ENCODE data around the gene TENT4B.

The TENT4B gene

DNA sequence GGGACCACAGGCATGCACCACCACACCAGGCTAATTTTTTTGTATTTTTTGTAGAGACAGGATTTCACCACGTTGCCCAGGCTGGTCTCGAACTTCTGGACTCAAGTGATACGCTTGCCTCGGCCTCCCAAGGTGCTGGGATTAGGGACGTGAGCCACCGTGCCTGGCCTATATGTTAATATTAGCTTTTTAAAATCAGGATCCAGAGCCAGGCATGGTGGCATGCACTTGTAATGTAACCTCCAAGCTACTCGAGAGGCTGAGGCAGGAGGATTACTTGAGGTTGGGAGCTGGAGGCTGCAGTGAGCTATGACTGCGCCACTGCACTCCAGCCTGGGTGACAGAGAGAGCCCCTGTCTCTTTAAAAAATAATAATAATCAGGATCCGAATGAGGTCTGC is 104.8 kb downstream of the TENT4B start:
- DNase-seq (ENCODE audit: low spot score) = no peak

DNA sequence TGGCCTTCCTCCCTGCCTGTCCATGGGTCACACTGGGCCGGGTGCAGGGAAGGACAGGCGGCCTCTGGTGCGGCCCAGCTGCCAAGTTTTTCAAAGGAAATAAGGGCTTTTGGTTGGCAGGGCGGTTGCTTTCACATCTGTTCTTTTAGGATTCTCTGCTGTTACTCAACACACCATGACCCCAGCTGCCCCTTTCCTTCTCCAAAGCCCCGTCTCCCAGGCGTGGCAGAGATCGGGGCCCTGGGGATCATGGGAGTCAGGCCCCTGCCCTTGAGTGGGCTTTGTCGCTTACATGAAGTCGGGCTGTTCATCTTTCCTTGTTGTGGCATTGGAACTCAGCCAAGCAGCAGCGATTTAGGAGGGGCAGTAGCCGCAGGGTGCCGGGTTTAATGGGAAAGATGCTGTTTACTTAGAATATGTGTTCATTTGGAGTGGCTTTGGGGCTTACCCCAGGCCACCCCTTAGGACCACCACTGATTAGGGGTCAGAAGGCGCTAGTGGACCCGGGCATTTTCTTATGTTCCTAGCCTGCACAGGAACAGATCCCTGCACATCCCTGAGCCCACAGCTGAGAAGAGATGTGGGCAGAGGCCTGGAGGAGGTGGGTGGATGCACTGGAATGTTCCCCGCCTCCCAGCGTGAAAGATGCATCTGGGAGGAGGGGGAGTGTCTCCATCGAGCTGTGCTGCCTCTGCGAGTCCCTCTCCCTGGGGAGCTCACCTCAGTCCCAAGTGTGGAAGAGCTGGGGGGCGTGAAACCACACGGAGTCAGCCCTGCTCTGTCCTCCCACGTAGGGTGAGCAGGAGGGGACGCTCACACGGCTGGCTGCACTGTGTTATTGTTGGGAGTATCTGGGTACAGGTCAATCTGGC is 106.5 kb downstream of the TENT4B start:
- DNase-seq (ENCODE audit: low spot score) = no peak

DNA sequence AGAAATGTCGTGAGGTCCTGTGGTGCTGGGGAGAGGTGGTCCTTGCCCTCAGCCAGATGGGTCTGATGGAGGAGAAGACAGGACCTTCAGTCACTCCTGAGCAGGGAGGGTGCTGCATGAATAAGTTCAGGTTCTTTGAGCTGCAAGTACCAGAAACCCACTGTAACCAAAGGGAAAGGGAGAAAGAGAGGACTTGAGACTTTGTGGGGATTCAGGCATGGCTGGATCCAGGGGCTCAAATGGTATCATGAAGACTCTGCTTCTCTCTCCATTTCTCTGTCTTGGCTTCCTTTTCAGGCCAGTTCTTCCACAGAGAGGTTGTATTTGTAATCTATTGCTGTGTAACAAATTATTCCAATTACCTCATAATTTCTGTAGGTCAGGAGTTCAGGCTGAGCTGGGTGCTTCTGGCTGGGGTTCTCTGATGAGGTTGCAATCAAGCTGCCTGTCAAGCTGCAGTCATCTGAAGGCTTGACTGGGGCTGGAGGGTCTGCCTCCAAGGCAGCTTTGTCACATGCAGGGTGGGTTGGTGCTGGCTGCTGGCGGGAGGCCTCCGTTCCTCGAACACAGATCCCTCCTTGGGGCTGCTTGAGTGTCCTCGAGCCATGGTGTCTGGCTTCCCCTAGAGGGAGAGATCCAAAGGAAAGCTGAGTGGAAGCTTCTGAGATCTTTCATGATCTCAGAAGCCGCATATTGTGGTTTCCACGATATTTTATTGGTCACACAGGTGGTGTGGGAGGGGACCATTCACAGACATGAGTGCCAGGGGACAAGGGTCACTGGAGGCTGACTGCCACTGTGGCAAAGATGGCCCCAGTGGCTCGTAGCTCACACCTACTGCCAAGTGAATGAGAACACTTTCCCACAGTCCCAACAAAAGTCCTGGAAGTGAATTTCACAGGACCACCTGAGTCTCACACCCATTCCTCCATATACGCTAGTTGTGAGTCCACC is 107.4 kb downstream of the TENT4B start:
- DNase-seq (ENCODE audit: low spot score) = no peak

DNA sequence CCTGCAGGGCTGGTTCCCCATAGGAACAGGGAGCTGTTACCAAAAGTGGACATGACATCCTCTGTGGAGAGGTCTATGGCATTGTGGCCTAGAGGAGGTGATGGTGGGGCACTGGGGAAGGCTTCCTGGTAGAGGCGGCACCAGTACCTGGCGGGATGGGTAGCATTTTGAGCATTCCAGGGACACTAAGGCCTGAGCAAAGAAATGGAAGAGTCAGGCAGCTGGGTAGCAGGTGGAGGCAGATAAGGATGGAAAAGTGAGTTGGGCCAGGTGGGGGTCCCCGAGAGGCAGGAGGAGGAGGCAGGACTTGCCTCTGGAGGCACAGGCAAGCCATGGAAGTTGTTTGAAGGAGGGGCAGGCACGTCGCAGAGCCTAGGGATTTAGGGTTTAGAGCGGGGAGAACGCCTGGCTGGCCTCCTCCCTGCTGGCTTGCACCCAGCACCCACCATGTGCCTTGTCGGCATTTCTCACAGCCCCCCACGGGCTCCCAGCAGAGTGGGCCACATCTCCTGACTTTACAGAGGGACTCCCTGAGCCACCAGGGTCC is 108.1 kb downstream of the TENT4B start:
- DNase-seq (ENCODE audit: low spot score) = no peak

DNA sequence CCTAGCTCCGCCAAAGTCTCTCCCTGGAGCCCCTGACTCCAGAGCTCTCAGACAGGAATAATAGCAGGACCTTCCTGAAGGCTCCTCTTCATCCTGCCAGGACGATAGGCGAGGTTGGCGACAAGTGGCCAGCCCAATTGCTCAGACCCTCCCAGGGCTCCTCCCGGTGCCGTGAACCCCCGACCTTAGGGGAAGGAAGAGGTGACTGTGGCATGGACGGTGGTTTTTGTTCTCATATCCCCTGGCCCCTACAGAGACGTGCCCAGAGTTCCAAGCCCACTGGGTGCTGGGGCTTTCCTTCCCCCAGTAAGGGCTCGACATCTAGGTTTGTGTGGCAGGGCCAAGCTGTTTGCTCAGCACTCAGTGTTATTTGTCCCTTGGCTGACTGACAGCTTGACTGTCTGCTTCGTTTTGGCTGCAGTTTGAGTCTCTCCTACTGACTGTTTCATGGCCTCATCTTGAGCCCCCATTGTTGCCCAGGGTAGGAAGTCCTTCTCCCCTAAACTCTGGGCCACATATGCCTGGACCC is 108.7 kb downstream of the TENT4B start:
- DNase-seq (ENCODE audit: low spot score) = peak; percentile 33

DNA sequence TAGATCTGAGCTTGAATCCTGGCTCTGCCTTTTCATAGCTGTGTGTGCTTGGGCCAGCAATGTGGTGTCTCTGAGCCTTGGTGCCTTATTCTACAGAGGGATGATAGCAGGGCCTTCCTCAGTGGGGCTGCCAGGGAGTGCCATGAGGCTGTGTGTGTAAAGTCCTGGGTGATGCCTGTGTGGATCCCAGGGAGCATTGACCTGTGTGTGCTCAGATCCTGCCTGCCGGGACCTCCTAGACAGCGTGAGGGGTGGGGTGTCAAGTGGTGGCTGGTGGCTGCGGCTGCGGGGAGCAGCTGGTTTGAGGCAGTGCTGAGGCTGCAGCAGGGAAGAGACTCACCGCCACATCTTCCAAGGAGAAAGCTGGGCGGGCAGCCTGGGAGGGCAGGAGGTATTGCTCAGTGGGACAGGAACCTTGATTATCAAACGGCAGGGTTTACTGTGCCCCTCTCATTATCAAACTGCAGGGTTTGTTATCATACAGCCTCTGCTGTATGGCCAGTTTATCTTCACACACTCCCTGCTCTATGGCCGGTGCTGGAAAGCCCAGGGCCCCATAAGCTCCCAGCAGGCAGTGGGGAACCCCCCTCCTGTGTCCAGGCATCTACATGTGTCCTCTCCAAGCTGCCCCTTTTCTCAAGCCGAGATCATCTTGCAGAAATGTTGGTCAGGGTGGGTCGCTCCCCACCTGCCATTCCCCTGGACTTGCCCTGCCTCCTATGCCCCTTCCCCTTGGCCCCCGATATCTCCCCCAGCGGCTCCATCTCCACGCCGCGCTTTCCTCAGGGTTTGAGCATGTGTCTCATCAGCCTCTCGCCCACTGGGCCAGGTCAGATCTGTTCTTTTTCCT is 110.2 kb downstream of the TENT4B start:
- DNase-seq (ENCODE audit: low spot score) = peak; percentile 63

DNA sequence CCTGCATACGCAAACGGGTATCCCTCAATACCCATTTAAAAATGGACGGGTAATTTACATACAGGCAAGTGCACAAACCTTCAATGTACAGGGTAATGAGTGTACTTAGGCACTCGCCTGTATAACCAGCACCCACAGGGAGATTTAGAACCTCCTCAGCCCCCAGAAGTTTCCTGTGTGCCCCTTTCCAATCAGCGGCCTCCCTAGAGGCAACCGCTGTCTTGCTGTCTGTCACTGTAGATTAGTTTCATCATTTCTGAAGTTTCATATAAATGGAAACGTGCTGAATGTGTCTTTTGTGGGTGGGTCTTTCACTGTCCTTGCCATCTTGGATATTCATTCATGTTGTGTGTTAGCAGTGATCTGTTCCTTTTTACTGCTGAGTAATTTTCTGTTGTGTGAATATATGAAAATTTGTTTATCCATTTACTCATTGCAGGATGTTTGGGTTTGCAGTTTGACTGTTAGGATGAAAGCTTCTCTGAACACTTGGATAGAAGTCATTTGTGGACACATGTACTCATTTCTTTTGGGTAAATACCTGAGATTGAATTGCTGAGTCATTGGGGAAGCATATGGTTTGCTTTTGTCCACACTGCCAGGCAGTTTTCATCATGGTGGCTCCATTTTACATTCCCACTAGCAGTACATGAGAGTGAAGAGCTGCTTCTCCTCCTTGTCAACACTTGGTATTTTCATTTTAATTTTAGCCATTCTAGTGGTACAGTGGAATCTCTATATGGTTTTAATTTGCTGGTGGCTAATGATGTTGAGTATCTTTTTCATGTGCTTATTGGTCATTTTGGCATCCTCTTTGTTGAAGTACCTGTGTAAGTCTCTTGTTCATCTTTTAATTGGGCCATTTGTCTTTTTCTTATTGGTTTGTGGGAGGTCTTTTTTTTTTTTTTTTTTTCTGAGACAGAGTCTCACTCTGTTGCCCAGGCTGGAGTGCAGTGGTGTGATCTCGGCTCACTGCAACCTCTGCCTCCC is 111.1 kb downstream of the TENT4B start:
- DNase-seq (ENCODE audit: low spot score) = peak; percentile 57

DNA sequence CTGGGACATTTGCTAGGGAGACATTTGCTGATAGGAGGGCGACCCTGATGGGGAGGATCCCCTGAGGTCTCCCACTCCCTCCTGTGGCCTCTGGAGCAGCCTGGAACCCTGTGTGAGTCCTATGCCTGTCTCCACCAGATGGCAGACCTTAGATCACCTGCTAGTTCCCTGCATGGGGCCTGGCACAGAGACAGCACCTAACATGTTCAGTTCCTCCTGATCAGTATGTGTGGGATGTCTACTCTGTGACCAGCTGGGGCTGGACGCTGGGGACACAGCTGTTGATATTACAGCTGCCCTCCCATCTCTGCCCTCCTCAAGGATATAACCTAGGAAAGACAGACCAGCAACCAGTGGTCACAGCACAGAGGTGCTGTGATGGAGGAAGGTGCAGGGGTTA is 112.2 kb downstream of the TENT4B start:
- DNase-seq (ENCODE audit: low spot score) = peak; percentile 65

DNA sequence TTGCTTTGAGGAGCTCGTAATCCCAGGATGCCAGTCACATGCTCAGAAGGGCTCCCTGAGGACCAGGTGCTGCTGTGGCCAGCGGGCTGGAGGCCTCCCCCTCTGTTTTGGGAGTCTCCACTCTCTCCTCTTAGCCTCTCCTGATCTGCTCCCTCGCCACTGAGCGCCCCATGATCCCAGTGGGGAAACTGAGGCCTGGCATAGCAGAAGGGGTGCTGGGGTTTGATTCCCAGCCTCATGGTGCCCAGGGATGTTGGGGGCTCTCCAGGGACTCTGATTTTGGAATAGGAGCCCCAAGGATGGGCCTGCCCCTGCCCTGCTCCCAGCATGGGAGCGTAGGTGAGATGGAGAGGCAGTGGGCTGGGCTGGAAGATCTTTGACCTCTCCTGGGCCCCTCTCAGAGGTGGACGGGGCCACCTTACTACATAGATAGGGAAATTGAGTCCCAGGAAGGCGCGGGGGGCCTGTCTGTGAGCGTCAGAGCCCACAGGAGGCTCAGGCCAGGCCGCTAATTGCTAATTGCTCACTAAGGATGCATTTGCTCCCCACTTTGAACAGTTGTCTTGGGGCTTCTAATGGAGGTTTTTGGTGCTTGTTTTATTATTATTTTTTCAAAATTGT is 112.7 kb downstream of the TENT4B start:
- DNase-seq (ENCODE audit: low spot score) = no peak

DNA sequence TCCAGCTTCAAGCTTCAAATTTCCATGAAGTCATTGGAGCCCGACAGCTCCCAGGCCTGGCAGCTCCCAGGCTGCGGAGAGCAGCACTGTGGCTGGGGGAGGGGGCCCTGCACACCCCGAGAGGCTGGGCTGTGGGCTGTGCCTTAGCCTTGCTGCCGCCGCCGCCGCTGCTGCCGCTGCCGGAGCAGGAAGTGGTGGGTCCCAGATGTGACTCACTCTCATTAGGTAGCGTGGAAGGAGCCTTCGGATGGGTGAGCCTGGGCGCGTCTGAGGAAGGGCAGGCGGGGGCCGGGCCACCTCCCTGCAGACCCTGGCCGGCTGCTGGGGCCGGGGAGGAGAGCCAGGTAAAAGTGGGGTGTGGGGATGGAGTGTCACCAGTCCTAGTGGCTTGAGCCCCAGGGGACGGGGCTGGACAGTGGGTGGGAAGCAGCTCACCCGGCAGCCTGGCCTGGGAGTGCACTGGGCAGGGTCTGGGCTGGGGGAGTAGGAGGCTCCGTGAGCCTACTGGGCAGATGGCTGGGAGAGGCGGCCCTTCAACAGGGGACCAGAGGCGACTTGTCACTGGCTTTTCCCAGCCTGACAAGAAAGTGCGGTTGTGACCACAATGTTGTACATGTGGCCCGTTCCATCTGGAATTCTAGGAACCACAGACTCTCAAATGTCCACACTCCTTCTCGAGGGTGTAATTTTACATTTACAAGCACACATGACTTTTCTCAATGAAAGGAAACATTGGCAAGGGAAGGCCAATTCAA is 113.4 kb downstream of the TENT4B start, which contains the start of gene ADCY7:
Gene ADCY7, plus strand, starts transcription at position 215 of the 755 bp plus-strand sequence. CDS start 21,629 bp downstream, outside the sequence.
- DNase-seq (ENCODE audit: low spot score) = peak; percentile 69

DNA sequence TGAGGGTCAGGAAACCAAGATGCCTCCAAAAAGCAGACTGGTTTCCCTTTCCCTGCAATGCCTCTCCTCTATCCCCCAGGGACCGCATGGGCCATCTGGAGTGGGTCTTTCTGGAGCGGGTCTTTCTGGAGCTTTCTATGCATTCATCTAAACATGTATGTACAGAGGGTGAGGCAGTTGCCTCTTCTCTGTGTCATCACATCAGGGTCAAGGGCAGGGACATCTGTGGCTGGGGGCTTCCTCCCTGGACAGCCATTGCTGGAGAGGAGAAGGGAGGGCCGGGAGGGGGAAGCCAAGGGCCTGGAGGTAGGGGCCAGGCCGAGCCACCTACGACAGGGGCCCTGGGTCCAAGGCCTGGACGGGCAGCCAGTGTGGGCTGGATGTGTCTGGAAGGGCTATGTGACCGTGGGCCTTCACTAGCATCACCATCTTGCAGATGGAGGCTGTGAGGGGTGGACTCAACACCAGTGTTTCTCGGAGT is 114.1 kb downstream of the TENT4B start:
- no peak for DNase-seq (ENCODE audit: low spot score)

DNA sequence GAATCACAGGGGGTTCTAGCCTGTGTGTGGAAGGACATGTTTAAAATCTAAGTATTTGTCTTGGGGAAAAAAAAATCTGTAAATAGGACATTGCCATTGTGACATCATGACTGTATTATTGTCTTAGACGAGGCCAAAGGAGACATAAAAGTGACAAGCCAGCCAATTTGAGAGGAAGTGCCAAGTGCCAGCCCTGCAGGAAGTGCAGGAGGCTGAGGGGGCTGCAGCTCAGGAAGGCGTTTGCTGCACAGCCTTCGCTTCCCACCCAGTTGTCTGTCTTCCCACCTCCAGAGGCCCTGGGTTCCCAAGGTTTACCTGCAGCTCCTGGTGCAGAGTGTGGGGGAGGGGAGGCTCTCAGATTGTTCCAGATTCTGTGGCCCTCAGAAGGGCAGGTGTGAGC is 114.5 kb downstream of the TENT4B start:
- no peak for DNase-seq (ENCODE audit: low spot score)

DNA sequence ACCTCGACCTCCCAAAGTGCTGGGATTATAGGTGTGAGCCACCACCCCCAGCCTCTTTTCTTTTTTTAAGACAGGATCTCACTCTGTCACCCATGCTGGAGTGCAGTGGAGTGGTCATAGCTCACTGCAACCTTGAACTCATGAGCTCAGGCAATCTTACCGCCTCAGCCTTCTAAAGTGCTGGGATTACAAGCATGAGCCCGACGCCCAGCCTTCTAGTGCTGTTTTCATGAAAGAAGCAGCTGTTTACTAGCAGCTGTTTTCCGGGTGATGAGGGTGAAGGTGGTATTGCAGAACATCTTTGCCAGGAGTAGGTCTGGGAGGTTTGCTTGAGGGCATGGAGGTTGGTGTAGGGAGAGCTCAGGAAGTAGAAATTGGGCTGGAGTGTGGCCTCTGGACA is 115.2 kb downstream of the TENT4B start:
- DNase-seq (ENCODE audit: low spot score) = no peak

DNA sequence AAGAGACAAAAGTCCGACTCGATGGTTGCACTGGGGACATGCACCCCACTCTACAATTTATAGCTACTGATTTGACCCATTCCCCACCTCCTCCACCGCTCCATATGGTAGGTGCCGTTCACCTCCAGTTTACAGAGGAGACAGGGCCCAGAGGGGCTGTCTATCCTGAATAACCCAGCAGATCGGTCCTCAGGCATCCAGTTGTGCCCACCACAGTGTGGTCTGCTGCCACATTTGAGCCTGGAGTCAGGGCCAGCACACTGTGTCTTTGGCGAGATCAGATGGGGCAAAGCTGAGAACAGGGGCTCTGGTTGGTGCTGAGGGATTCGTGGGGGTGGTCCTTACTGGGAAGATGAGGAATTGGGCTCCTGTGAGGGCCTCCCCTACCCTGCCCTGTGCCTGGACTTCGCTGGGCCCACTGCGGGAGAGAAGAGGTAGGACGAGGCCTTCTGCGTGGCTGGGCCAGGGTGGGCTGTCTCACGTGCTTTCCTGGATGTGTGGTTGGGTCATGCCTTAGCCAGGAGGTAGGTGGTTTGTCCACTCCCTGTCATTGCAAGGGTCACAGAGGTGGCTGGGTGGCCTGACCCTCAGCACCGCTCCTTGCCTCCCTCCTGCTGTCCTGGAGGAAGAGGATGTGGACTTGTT is 116.1 kb downstream of the TENT4B start:
- no peak for DNase-seq (ENCODE audit: low spot score)

DNA sequence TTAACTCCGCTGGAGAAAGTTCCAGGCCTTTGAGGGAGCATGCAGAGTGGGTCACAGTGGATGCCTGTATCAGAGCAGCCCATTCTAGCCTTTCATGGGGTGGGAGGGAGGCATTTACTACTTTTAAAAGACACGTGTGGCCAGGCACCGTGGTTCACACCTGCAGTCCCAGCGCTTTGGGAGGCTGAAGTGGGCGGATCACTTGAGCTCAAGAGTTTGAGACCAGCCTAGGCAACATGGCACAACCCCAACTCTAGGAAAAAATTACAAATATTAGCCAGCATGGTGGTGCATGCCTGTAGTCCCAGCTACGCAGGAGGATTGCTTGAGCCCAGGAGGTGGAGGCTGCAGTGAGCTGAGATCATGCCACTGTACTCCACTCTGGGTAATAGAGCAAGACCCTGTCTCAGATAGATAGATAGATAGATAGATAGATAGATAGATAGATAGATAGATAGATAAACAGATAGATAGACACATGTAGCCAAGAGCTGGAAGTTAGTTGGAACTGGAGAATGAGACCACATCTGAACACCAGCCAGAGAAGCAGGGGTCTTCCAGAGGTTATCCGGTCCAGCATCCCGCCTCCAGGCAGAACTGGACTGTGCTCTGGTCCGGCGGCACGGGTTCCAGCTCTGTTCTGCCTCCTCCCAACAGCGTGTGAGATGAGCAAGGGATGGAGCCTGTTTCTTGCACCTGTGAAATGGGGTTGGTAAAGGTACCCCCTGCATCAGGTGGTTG is 116.8 kb downstream of the TENT4B start:
- DNase-seq (ENCODE audit: low spot score) = no peak

DNA sequence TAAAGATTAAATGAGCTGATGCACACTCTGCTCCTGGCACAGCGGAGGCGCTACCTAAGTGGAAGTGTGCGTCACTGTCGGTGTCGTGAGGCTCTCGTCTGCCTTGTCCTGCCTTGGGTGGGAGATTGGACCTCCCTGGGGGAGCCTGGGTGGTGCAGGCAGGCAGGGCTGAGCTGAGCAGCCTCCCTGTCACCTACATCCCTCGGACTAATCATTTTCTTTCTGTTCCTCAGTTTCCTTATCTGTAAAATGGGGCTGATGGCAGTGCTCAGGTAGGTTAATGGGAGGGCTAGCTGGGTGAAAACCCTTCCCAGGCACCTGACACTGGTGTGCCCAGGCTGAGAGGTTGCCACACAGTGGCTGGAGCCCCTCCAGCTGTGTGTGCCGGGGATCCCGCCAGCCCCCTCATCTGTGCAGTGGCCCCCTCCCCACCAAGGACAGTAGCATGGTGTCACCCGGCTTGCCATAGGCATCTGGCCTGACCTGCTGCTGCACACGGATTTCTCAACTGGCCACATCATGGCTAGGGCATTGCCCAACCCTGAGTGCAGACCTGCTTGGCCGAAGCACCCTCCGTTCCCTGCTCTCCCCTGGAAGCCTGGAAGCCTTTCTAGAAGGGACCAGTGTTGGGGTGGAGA is 117.5 kb downstream of the TENT4B start:
- DNase-seq (ENCODE audit: low spot score) = no peak
